ENCODE results near the gene MAP7D2.

The MAP7D2 gene

GRCh38 chrX:20001588-20001987 is 115.1 kb downstream of the MAP7D2 start:
- no peaks in the 10 kb centered on the region for H3K9me3 Mint-ChIP-seq
- no peak for DNase-seq (ENCODE audit: low spot score)
- H3K36me3 Mint-ChIP-seq (ENCODE audit: low read depth): no peaks in the 10 kb centered on the region
- H3K27me3 Mint-ChIP-seq (ENCODE audit: low read depth): no peaks in the 10 kb centered on the region
- no peak overlapping the region for H3K4me3 Mint-ChIP-seq
- H3K27ac Mint-ChIP-seq: no peak overlapping the region
- H3K4me1 Mint-ChIP-seq (ENCODE audit: low read depth): no peaks in the 10 kb centered on the region

GRCh38 chrX:19991350-19991718 is 125.4 kb downstream of the MAP7D2 start:
- peaks cover 19% of the 10 kb centered on the region for H3K4me1 Mint-ChIP-seq (ENCODE audit: low read depth)
- H3K4me3 Mint-ChIP-seq: peak overlapping the region; percentile 85
- H3K9me3 Mint-ChIP-seq: no peaks in the 10 kb centered on the region
- peaks cover 5% of the 10 kb centered on the region for H3K36me3 Mint-ChIP-seq (ENCODE audit: low read depth)
- DNase-seq (ENCODE audit: low spot score): no peak
- H3K27me3 Mint-ChIP-seq (ENCODE audit: low read depth): no peaks in the 10 kb centered on the region
- peak overlapping the region; percentile 87 for H3K27ac Mint-ChIP-seq

GRCh38 chrX:19990556-19991349 is 126.0 kb downstream of the MAP7D2 start, which contains the start of gene BCLAF3:
BCLAF3 (minus strand) TSS chrX:19991061; CDS start chrX:19970264, 20,797 bp downstream.
- peak within 1 kb of the TSS; percentile 87 for H3K27ac Mint-ChIP-seq
- H3K9me3 Mint-ChIP-seq: no peaks in the 10 kb centered on the region
- DNase-seq (ENCODE audit: low spot score): peak; percentile 89
- H3K27me3 Mint-ChIP-seq (ENCODE audit: low read depth): no peaks in the 10 kb centered on the region
- peaks cover 5% of the 10 kb centered on the region for H3K36me3 Mint-ChIP-seq (ENCODE audit: low read depth)
- H3K4me3 Mint-ChIP-seq: peak within 1 kb of the TSS; percentile 93
- H3K4me1 Mint-ChIP-seq (ENCODE audit: low read depth): peaks cover 19% of the 10 kb centered on the region

- no peak for DNase-seq (ENCODE audit: low spot score)
- Mint-ChIP-seq H3K36me3 (ENCODE audit: low read depth) (peaks cover 5% of the 10 kb centered on the region), H3K27ac (peak overlapping the region; percentile 72), H3K9me3 (no peaks in the 10 kb centered on the region), H3K27me3 (ENCODE audit: low read depth) (no peaks in the 10 kb centered on the region), H3K4me1 (ENCODE audit: low read depth) (peaks cover 19% of the 10 kb centered on the region), H3K4me3 (peak overlapping the region; percentile 93)
These were observed 126.6 kb downstream of the MAP7D2 start for GRCh38 chrX:19990151-19990555.

- Mint-ChIP-seq H3K4me1 (ENCODE audit: low read depth) (peaks cover 16% of the 10 kb centered on the region), H3K27ac (no peak overlapping the region), H3K4me3 (no peak overlapping the region), H3K9me3 (no peaks in the 10 kb centered on the region), H3K36me3 (ENCODE audit: low read depth) (peaks cover 5% of the 10 kb centered on the region), H3K27me3 (ENCODE audit: low read depth) (no peaks in the 10 kb centered on the region)
- DNase-seq (ENCODE audit: low spot score): no peak
These were observed 128.9 kb downstream of the MAP7D2 start for GRCh38 chrX:19987856-19988255.

GRCh38 chrX:19986531-19986930 is 130.2 kb downstream of the MAP7D2 start:
- Mint-ChIP-seq H3K4me3 (no peak overlapping the region), H3K27me3 (ENCODE audit: low read depth) (no peaks in the 10 kb centered on the region), H3K9me3 (no peaks in the 10 kb centered on the region), H3K36me3 (ENCODE audit: low read depth) (peaks cover 5% of the 10 kb centered on the region), H3K27ac (no peak overlapping the region), H3K4me1 (ENCODE audit: low read depth) (peaks cover 14% of the 10 kb centered on the region)
- DNase-seq (ENCODE audit: low spot score): no peak

- H3K4me3 Mint-ChIP-seq: no peak overlapping the region
- peaks cover 7% of the 10 kb centered on the region for H3K9me3 Mint-ChIP-seq
- no peak overlapping the region for H3K27ac Mint-ChIP-seq
- peaks cover 13% of the 10 kb centered on the region for H3K36me3 Mint-ChIP-seq (ENCODE audit: low read depth)
- no peak for DNase-seq (ENCODE audit: low spot score)
- H3K27me3 Mint-ChIP-seq (ENCODE audit: low read depth): no peaks in the 10 kb centered on the region
- peaks cover 2% of the 10 kb centered on the region for H3K4me1 Mint-ChIP-seq (ENCODE audit: low read depth)
These were observed 134.8 kb downstream of the MAP7D2 start for GRCh38 chrX:19981947-19982346.

GRCh38 chrX:19975845-19976244 is 140.9 kb downstream of the MAP7D2 start:
- DNase-seq (ENCODE audit: low spot score): no peak
- Mint-ChIP-seq H3K9me3 (peaks cover 12% of the 10 kb centered on the region), H3K36me3 (ENCODE audit: low read depth) (peaks cover 17% of the 10 kb centered on the region), H3K27me3 (ENCODE audit: low read depth) (no peaks in the 10 kb centered on the region), H3K4me3 (no peak overlapping the region), H3K4me1 (ENCODE audit: low read depth) (peaks cover 2% of the 10 kb centered on the region), H3K27ac (no peak overlapping the region)

GRCh38 chrX:19972984-19973383 is 143.7 kb downstream of the MAP7D2 start:
- Mint-ChIP-seq H3K27me3 (ENCODE audit: low read depth) (no peaks in the 10 kb centered on the region), H3K4me1 (ENCODE audit: low read depth) (peaks cover 2% of the 10 kb centered on the region), H3K27ac (no peak overlapping the region), H3K9me3 (peaks cover 7% of the 10 kb centered on the region), H3K36me3 (ENCODE audit: low read depth) (peaks cover 12% of the 10 kb centered on the region), H3K4me3 (no peak overlapping the region)
- no peak for DNase-seq (ENCODE audit: low spot score)

GRCh38 chrX:19968276-19968675 is 148.4 kb downstream of the MAP7D2 start:
- H3K4me3 Mint-ChIP-seq: no peak overlapping the region
- H3K9me3 Mint-ChIP-seq: no peaks in the 10 kb centered on the region
- peaks cover 19% of the 10 kb centered on the region for H3K36me3 Mint-ChIP-seq (ENCODE audit: low read depth)
- no peaks in the 10 kb centered on the region for H3K27me3 Mint-ChIP-seq (ENCODE audit: low read depth)
- DNase-seq (ENCODE audit: low spot score): no peak
- H3K4me1 Mint-ChIP-seq (ENCODE audit: low read depth): peaks cover 14% of the 10 kb centered on the region
- H3K27ac Mint-ChIP-seq: no peak overlapping the region

- Mint-ChIP-seq H3K27ac (no peak overlapping the region), H3K4me1 (ENCODE audit: low read depth) (peaks cover 14% of the 10 kb centered on the region), H3K27me3 (ENCODE audit: low read depth) (no peaks in the 10 kb centered on the region), H3K36me3 (ENCODE audit: low read depth) (peaks cover 24% of the 10 kb centered on the region), H3K4me3 (no peak overlapping the region), H3K9me3 (no peaks in the 10 kb centered on the region)
- no peak for DNase-seq (ENCODE audit: low spot score)
These were observed 150.7 kb downstream of the MAP7D2 start for GRCh38 chrX:19966056-19966455.

GRCh38 chrX:19964017-19964710 is 152.5 kb downstream of the MAP7D2 start:
- Mint-ChIP-seq H3K9me3 (no peaks in the 10 kb centered on the region), H3K27me3 (ENCODE audit: low read depth) (no peaks in the 10 kb centered on the region), H3K4me3 (no peak overlapping the region), H3K27ac (no peak overlapping the region), H3K36me3 (ENCODE audit: low read depth) (peaks cover 26% of the 10 kb centered on the region), H3K4me1 (ENCODE audit: low read depth) (peaks cover 14% of the 10 kb centered on the region)
- peak; percentile 32 for DNase-seq (ENCODE audit: low spot score)

- Mint-ChIP-seq H3K4me1 (ENCODE audit: low read depth) (peaks cover 11% of the 10 kb centered on the region), H3K27me3 (ENCODE audit: low read depth) (no peaks in the 10 kb centered on the region), H3K27ac (no peak overlapping the region), H3K36me3 (ENCODE audit: low read depth) (peaks cover 21% of the 10 kb centered on the region), H3K9me3 (no peaks in the 10 kb centered on the region), H3K4me3 (no peak overlapping the region)
- no peak for DNase-seq (ENCODE audit: low spot score)
These were observed 155.8 kb downstream of the MAP7D2 start for GRCh38 chrX:19960913-19961312.

All from T-helper 2 cell treated with Interferon-gamma antibody and Interleukin-4, amounts not matched to agents 5 μg/mL and 100 μg/mL, for 36 hours (primary cell).